Spleen (tissue), 11 donors: Measurements from ENCODE around the gene MTG2. TPM values are rescaled to one million over a fixed set of nuclear protein-coding genes. Genes with fewer than 3 reads are reported as not detected.

Source experiments
- DNase-seq: peaks from one replicate; pipeline ENCODE4 v3.0.0-alpha.2; 2020
- H3K27ac ChIP-seq, 8 donors: fragments of 200-600 bp; sonication (generic) in 7 of 8; 1 replicate in 4 of 8; 2 replicates in 4 of 8; pipeline versions ENCODE4 v1.5.0 to v1.8.0; 2016 to 2021; ENCODE audit warnings: inconsistent platforms in 4 of 8, mild to moderate bottlenecking in 4 of 8, moderate library complexity in 1 of 8
- H3K27me3 ChIP-seq, 7 donors: fragments of 200-600 bp; sonication (generic) in 6 of 7; replicated peaks in 1 of 7; 1 replicate in 4 of 7; 2 replicates in 3 of 7; pipeline versions ENCODE4 v1.5.0 to v1.8.0; 2016 to 2021; ENCODE audit warnings: inconsistent platforms in 3 of 7, mild to moderate bottlenecking in 1 of 7
- H3K36me3 ChIP-seq, 6 donors: fragments of 200-600 bp; sonication (generic) in 5 of 6; 1 replicate in 4 of 6; 2 replicates in 2 of 6; pipeline versions ENCODE4 v1.5.0 to v1.8.0; 2016 to 2021; ENCODE audit warnings: inconsistent platforms in 2 of 6
- H3K4me1 ChIP-seq, 6 donors: fragments of 200-600 bp; sonication (generic) in 5 of 6; 1 replicate in 3 of 6; 2 replicates in 3 of 6; pipeline versions ENCODE4 v1.5.0 to v1.8.0; 2016 to 2021; ENCODE audit warnings: inconsistent platforms in 3 of 6
- H3K4me3 ChIP-seq, 8 donors: fragments of 200-600 bp; sonication (generic) in 7 of 8; 1 replicate in 4 of 8; 2 replicates in 4 of 8; pipeline versions ENCODE4 v1.5.0 to v1.8.0; 2016 to 2021; ENCODE audit warnings: inconsistent platforms in 4 of 8, mild to moderate bottlenecking in 4 of 8, moderate library complexity in 2 of 8
- H3K9me3 ChIP-seq, 8 donors: fragments of 200-600 bp; sonication (generic) in 7 of 8; 1 replicate in 4 of 8; 2 replicates in 4 of 8; pipeline versions ENCODE4 v1.5.0 to v1.8.0; 2016 to 2021; ENCODE audit warnings: inconsistent platforms in 4 of 8
- CTCF ChIP-seq, 11 experiments: fragments of 200-600 bp in 7 of 11; fragments of 450-650 bp in 4 of 11; sonication (generic) in 4 of 11; IDR thresholded peaks in 8 of 11; conservative IDR thresholded peaks in 3 of 11; 1 replicate in 7 of 11; 2 replicates in 4 of 11; pipeline versions ENCODE4 v1.4.0 to v1.8.0; 2016 to 2021; ENCODE audit warnings: antibody characterized with exemption in 11 of 11, inconsistent platforms in 4 of 11, mild to moderate bottlenecking in 1 of 11
- POLR2A ChIP-seq, 3 donors: fragments of 450-650 bp; IDR thresholded peaks; one replicate each; pipeline ENCODE4 v1.5.1; 2017; ENCODE audit warnings: antibody characterized with exemption in 3 of 3, mild to moderate bottlenecking in 1 of 3
- POLR2AphosphoS5 ChIP-seq, 3 donors: sonication (generic); formaldehyde crosslinking; IDR thresholded peaks; one replicate each; pipeline ENCODE4 v1.5.1; 2017; ENCODE audit warnings: antibody characterized with exemption in 3 of 3
- WGBS, 5 donors: extraction: QIAGEN DNeasy Blood & Tissue Kit in 3 of 5; methylation state at CpG; one replicate each; pipeline versions ENCODE4 v1.1.5 to v1.1.7; 2013 to 2018; 5-methylcytosine and 5-hydroxymethylcytosine counted together
- intact Hi-C: fragments of 100-400 bp; cut with DNase I; formaldehyde crosslinking; loops from one replicate; pipeline ENCODE4 v1.15.0; 2023; ENCODE audit warnings: low total_unique reads
- polyA plus RNA-seq, 3 donors: library from polyadenylated mRNA; stranded (reverse); fragments of 200-250 nt; gene quantifications; one replicate each; pipeline ENCODE4 v1.2.1, GENCODE V29; 2013
- total RNA-seq, 7 donors: library from RNA; depleted of rRNA in 3 of 7; stranded (reverse); fragments of >200 nt in 3 of 7; fragmentation: NEBNext Ultra II Directional in 4 of 7; extraction: Animal tissue kit (Norgen Biotek cat#: 25700) in 4 of 7; gene quantifications; one replicate each; pipeline versions ENCODE4 v1.1.0 to v1.2.1, GENCODE V29; 2016 to 2021
- donor health status: healthy with polysubstance abuse.
- donor health status: DM: no; HTN: no; CAD: no; lungs with moderate emphysema.
- donor health status: DM: no; HTN: no; CAD: no.
- donor health status: Bipolar disorder and iron deficiency.
- donor health status: healthy.
- donor health status: DM: no; HTN: no; CAD: no.
- donor health status: DM: yes; HTN: yes; CAD: no.

MTG2 gene
- total and polyA plus RNA-seq, 10 donors: 22.6 to 41.3 (median 37.6) TPM

GRCh38 chr20:62232770-62233645 lies 50.2 kb downstream of the MTG2 start:
- Histone ChIP-seq H3K4me1 (peaks cover 5 to 25% (median 12%) of the 10 kb centered on the region in 6 donors), H3K9me3 (peaks cover 0 to 7% (median 0%) of the 10 kb centered on the region in 8 donors), H3K27me3 (peaks cover 0 to 20% (median under 1%) of the 10 kb centered on the region in 7 donors), H3K4me3 (no peak overlapping the region), H3K27ac (no peak overlapping the region), H3K36me3 (no peaks in the 10 kb centered on the region)
- WGBS, 5 donors: 64 to 83% (median 78%) methylated on average over 11 to 18 of the region's 18 CpGs
- TF ChIP-seq POLR2A (IDR thresholded peaks at IDR 0.05) (no peak), POLR2AphosphoS5 (IDR thresholded peaks at IDR 0.05) (no peak)
- intact Hi-C loops: no loop called here
- no peak for DNase-seq

DNA sequence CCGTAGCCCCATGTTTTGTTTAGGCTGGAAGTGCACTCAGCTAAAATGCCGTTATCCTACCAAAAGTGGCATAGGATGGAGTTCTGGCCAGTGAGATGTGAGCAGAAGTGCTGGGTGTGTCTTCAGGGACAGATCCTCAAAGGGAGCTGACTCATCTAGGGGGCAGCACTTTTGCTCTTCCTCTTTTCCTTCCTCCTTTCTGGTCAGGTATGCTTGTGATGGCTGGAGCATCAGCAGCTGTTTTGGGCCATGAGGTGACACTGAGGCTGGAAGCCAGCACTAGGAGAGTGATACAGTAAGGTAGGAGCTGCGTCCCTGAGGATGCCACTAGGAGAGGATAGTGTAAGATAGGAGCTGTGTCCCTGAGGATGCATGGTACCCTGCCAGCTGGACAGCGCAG lies 50.9 kb downstream of the MTG2 start:
- peaks cover 5 to 26% (median 14%) of the 10 kb centered on the region in 6 donors for H3K4me1 ChIP-seq
- H3K27ac ChIP-seq: no peak overlapping the region
- WGBS, 5 donors: 85 to 93% (median 91%) methylated on average over 4 of the region's 4 CpGs
- intact Hi-C loops: no loop called here
- peaks cover 0 to 13% (median 0%) of the 10 kb centered on the region in 7 donors for H3K27me3 ChIP-seq
- TF ChIP-seq POLR2AphosphoS5 (IDR thresholded peaks at IDR 0.05) (no peak), POLR2A (IDR thresholded peaks at IDR 0.05) (no peak), CTCF (IDR thresholded peaks at IDR 0.05 in 8 of 11, conservative IDR thresholded peaks at IDR 0.05 in 3 of 11) (no peak)
- no peaks in the 10 kb centered on the region for H3K36me3 ChIP-seq
- no peak overlapping the region for H3K4me3 ChIP-seq
- DNase-seq: no peak
- H3K9me3 ChIP-seq: peaks cover 0 to 7% (median 0%) of the 10 kb centered on the region in 8 donors

DNA sequence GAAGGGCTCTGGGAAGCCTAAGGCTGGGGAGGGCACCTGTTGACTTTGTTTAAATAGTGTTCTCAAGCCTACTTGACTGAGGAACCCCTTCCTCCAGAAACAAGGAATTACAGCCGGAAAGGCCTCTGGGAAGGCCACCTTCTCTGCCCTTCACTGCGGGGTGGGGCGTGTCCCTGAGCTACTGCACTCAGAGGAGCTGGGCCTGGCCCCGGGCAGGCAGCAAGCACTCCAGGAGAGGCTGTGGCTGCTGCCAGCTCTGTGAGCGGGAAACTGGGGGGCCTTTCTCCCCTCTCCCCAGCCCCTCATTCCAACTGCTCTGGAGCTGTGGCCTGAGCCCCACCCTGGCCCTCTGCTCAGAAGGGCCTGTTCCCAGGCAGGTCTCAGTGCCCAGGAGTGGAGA lies 51.5 kb downstream of the MTG2 start:
- DNase-seq: no peak
- Histone ChIP-seq H3K36me3 (no peaks in the 10 kb centered on the region), H3K27ac (no peak overlapping the region), H3K4me1 (peaks cover 9 to 33% (median 18%) of the 10 kb centered on the region in 6 donors), H3K9me3 (peaks cover 0 to 7% (median 0%) of the 10 kb centered on the region in 8 donors), H3K27me3 (peaks cover 0 to 13% (median 0%) of the 10 kb centered on the region in 7 donors), H3K4me3 (no peak overlapping the region)
- intact Hi-C loops: no loop called here
- TF ChIP-seq POLR2A (IDR thresholded peaks at IDR 0.05) (no peak), POLR2AphosphoS5 (IDR thresholded peaks at IDR 0.05) (peak in 2 of 3 donors; percentile 22 to 39)
- 67 to 86% (median 73%) methylated on average over 1 to 5 of the region's 5 CpGs for WGBS, 5 donors

DNA sequence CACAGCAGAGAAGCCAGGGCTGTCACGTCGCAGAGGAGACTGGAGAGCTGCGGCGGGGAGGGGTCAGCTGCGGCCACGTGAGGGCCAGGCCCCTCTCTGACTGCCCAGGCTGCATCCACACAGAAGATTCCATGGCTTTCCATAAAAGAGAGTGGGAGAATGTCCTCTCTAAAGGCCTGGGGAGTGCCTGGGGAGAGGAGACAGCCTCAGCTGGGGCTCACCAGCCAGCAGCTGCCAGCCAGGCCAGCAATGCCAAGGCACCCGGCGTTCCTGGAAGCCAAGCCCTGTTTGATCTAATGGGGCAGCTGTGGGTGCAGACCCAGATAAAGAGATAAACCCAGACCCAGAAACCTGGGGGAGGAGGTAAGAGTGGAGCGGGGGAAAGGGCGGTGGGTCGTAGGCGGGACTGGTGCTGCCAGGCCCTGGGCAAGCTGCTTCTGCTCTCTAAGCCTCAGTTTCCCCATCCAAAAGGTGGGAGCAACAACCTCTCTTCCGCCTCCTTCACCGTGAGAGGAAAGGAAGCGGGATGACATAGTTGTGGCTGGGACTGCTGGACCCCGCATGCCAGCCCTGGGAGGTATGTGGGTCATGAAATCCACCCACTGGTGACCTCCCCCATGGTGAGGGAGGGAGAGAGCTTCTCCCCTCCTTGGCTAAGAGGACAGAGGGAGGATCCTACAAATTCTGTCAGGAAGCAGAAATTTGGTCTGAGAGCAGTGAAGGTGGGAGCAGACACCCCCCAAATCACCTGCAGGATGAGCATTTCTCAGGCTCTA lies 52.4 kb downstream of the MTG2 start:
- Histone ChIP-seq H3K9me3 (peaks cover 0 to 7% (median 0%) of the 10 kb centered on the region in 8 donors), H3K4me1 (peaks cover 15 to 41% (median 27%) of the 10 kb centered on the region in 6 donors), H3K27ac (no peak overlapping the region), H3K27me3 (peaks cover 0 to 13% (median 0%) of the 10 kb centered on the region in 7 donors), H3K4me3 (no peak overlapping the region), H3K36me3 (no peaks in the 10 kb centered on the region)
- TF ChIP-seq POLR2AphosphoS5 (IDR thresholded peaks at IDR 0.05) (no peak), CTCF (IDR thresholded peaks at IDR 0.05 in 8 of 11, conservative IDR thresholded peaks at IDR 0.05 in 3 of 11) (no peak), POLR2A (IDR thresholded peaks at IDR 0.05) (no peak)
- WGBS, 5 donors: 77 to 86% (median 79%) methylated on average over 16 of the region's 16 CpGs
- no peak for DNase-seq
- intact Hi-C loops: no loop called here
